Measurements from ENCODE around the gene TNS3. TPM values are rescaled to one million over a fixed set of nuclear protein-coding genes. Genes with fewer than 3 reads are reported as not detected.

TNS3 gene
- total and polyA plus RNA-seq, 2 donors (not counting 1 experiment from before 2014, with no cell fraction given): 11.4 to 77.5 TPM

DNA sequence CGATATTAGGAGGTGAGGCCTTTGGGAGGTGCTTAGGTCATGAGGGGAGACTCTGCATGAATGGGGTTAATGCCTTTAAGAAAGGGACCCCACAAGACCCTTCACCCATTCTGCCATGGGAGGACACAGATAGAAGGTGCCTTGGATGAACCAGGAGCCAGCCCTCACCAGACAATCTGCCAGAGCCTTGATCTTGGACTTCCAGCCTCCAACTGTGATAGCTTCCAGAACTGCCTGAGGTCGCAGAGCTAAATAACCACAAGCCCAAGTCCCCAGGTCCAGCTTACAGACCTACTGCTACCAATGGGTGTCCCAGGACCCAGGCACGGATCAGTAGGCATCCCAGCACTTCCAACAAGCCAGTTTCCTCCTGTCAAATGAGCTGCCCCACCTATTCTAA, 37.5 kb downstream of the TNS3 start:
- ATAC-seq (ENCODE audit: low read depth) (no peak), DNase-seq (no peak)
- peaks cover 9% of the 10 kb centered on the region for H4K20me1 ChIP-seq (ENCODE audit: control insufficient read depth, insufficient read depth, low read length, poor library complexity, severe bottlenecking)
- no peak overlapping the region for H3K9ac ChIP-seq (ENCODE audit: low read length)
- H2AFZ ChIP-seq (ENCODE audit: insufficient read depth, low read depth, low read length, poor library complexity, severe bottlenecking): no peak overlapping the region
- H3K36me3 ChIP-seq (replicated peaks in 1 of 2; ENCODE audit: control extremely low read depth in 1 of 2, control insufficient read depth in 1 of 2, extremely low read depth in 1 of 2, insufficient read depth in 2 of 2, low read length in 1 of 2): no peaks in the 10 kb centered on the region
- 100% methylated on average over 2 of the region's 3 CpGs for WGBS (ENCODE audit: insufficient coverage)
- no peaks in the 10 kb centered on the region for H3K9me3 ChIP-seq (ENCODE audit: control extremely low read depth in 1 of 3, control insufficient read depth in 2 of 3, insufficient read depth in 1 of 3, low read length in 2 of 3)
- H3K4me1 ChIP-seq (ENCODE audit: control insufficient read depth in 2 of 2, insufficient read depth in 2 of 2, low read length in 2 of 2): peaks cover 18 to 23% of the 10 kb centered on the region in 2 donors
- H3K9me3 Mint-ChIP-seq (ENCODE audit: insufficient read depth): no peaks in the 10 kb centered on the region
- no peak overlapping the region for H3K4me3 Mint-ChIP-seq
- H3K27ac Mint-ChIP-seq: peak overlapping the region; percentile 62
- peak overlapping the region in 1 of 2 donors; percentile 34 for H3K27ac ChIP-seq (ENCODE audit: low read length in 2 of 2)
- TF ChIP-seq EZH2 (IDR thresholded peaks at IDR 0.05; ENCODE audit: borderline replicate concordance, insufficient read depth, low read depth, low read length, poor library complexity, severe bottlenecking): no peak
- TF ChIP-seq, protein P1, sequence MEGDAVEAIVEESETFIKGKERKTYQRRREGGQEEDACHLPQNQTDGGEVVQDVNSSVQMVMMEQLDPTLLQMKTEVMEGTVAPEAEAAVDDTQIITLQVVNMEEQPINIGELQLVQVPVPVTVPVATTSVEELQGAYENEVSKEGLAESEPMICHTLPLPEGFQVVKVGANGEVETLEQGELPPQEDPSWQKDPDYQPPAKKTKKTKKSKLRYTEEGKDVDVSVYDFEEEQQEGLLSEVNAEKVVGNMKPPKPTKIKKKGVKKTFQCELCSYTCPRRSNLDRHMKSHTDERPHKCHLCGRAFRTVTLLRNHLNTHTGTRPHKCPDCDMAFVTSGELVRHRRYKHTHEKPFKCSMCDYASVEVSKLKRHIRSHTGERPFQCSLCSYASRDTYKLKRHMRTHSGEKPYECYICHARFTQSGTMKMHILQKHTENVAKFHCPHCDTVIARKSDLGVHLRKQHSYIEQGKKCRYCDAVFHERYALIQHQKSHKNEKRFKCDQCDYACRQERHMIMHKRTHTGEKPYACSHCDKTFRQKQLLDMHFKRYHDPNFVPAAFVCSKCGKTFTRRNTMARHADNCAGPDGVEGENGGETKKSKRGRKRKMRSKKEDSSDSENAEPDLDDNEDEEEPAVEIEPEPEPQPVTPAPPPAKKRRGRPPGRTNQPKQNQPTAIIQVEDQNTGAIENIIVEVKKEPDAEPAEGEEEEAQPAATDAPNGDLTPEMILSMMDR (IDR thresholded peaks at IDR 0.05): no peak
- peaks cover 39% of the 10 kb centered on the region for H3K79me2 ChIP-seq (ENCODE audit: control insufficient read depth, insufficient read depth, low read length)
- no peaks in the 10 kb centered on the region for H3K27me3 Mint-ChIP-seq
- ChIA-PET CTCF (interaction anchor here (0.6 to 2.0 kb wide), 2 partner anchors 13 to 31 kb away, joined by 5 read pairs; no protein-coding TSS in a partner anchor), POLR2A (no interaction called here)
- no peaks in the 10 kb centered on the region for H3K27me3 ChIP-seq (replicated peaks in 1 of 4; ENCODE audit: control extremely low read depth in 1 of 4, control insufficient read depth in 3 of 4, insufficient read depth in 4 of 4, low read length in 3 of 4)
- intact Hi-C loops (cut with micrococcal nuclease): no loop called here
- peaks cover 48% of the 10 kb centered on the region for H3K4me1 Mint-ChIP-seq
- H3K4me3 ChIP-seq (ENCODE audit: control extremely low read depth in 1 of 5, extremely low read depth in 1 of 5, insufficient read depth in 1 of 5, low read depth in 2 of 5, low read length in 4 of 5): no peak overlapping the region
- H3K4me2 ChIP-seq (replicated peaks; ENCODE audit: low read depth, low read length, poor library complexity, severe bottlenecking): peak overlapping the region; percentile 41

- Histone ChIP-seq H3K79me2 (ENCODE audit: control insufficient read depth, insufficient read depth, low read length) (peaks cover 44% of the 10 kb centered on the region), H3K9me3 (ENCODE audit: control extremely low read depth in 1 of 3, control insufficient read depth in 2 of 3, insufficient read depth in 1 of 3, low read length in 2 of 3) (no peaks in the 10 kb centered on the region), H2AFZ (ENCODE audit: insufficient read depth, low read depth, low read length, poor library complexity, severe bottlenecking) (no peak overlapping the region), H3K9ac (ENCODE audit: low read length) (no peak overlapping the region), H3K4me2 (replicated peaks; ENCODE audit: low read depth, low read length, poor library complexity, severe bottlenecking) (peak overlapping the region; percentile 41), H3K27ac (ENCODE audit: low read length in 2 of 2) (peak overlapping the region; percentile 34 to 38), H3K36me3 (replicated peaks in 1 of 2; ENCODE audit: control extremely low read depth in 1 of 2, control insufficient read depth in 1 of 2, extremely low read depth in 1 of 2, insufficient read depth in 2 of 2, low read length in 1 of 2) (no peaks in the 10 kb centered on the region), H3K4me1 (ENCODE audit: control insufficient read depth in 2 of 2, insufficient read depth in 2 of 2, low read length in 2 of 2) (peaks cover 18 to 23% of the 10 kb centered on the region in 2 donors), H3K4me3 (ENCODE audit: control extremely low read depth in 1 of 5, extremely low read depth in 1 of 5, insufficient read depth in 1 of 5, low read depth in 2 of 5, low read length in 4 of 5) (peak overlapping the region in 1 of 5 experiments; percentile 14), H3K27me3 (replicated peaks in 1 of 4; ENCODE audit: control extremely low read depth in 1 of 4, control insufficient read depth in 3 of 4, insufficient read depth in 4 of 4, low read length in 3 of 4) (no peaks in the 10 kb centered on the region), H4K20me1 (ENCODE audit: control insufficient read depth, insufficient read depth, low read length, poor library complexity, severe bottlenecking) (peaks cover 15% of the 10 kb centered on the region)
- H3K4me3 Mint-ChIP-seq: peak overlapping the region; percentile 67
- CTCF ChIA-PET: interaction anchor here (0.6 to 2.0 kb wide), 3 partner anchors 12 to 34 kb away, joined by 4 to 5 read pairs (median 5); no protein-coding TSS in a partner anchor
- 2% methylated on average over 5 of the region's 6 CpGs for WGBS (ENCODE audit: insufficient coverage)
- peaks cover 1% of the 10 kb centered on the region for H3K27me3 Mint-ChIP-seq
- H3K27ac Mint-ChIP-seq: peak overlapping the region; percentile 88
- POLR2A ChIA-PET: no interaction called here
- ATAC-seq (ENCODE audit: low read depth) (peak; percentile 91), DNase-seq (peak; percentile 64)
- H3K9me3 Mint-ChIP-seq (ENCODE audit: insufficient read depth): no peaks in the 10 kb centered on the region
- no peak for TF ChIP-seq EZH2 (IDR thresholded peaks at IDR 0.05; ENCODE audit: borderline replicate concordance, insufficient read depth, low read depth, low read length, poor library complexity, severe bottlenecking)
- TF ChIP-seq, protein P1 (IDR thresholded peaks at IDR 0.05): no peak
- intact Hi-C loops (cut with micrococcal nuclease): loop anchor here (1.0 kb wide), 2 partner anchors 39 to 127 kb away; partner anchors contain the start of gene TNS3
- peaks cover 53% of the 10 kb centered on the region for H3K4me1 Mint-ChIP-seq
Observed at GRCh38 chr7:47543714-47544113, 38.2 kb downstream of the TNS3 start.

All from B cell (primary cell).